IMR-90 (cell line): ENCODE results near the gene CIZ1. TPM values are rescaled to one million over a fixed set of nuclear protein-coding genes. Genes with fewer than 3 reads are reported as not detected.

Experiments used
- ATAC-seq: fragments of 200-7000 bp; cut with Tn5 transposase; 2 replicates; pipeline ENCODE4 v1.9.1; 2020; ENCODE audit warnings: low read depth, mild to moderate bottlenecking, moderate library complexity
- BruUV-seq: library from RNA; stranded (reverse); fragments of 400-500 nt; replicated peaks from 2 replicates; lab custom pipeline; 2021; lab: Mats Ljungman, UMichigan
- CTCF ChIA-PET: fragments of 300-600 bp; formaldehyde crosslinking; extraction: SDS; loops from one replicate; lab custom pipeline; 2021; ENCODE audit warnings: antibody characterized with exemption; lab: Yijun Ruan, JAX
- POLR2A ChIA-PET: fragments of 300-600 bp; sonication (Branson Sonifier 250); formaldehyde crosslinking; loops from one replicate; lab custom pipeline; 2022; ENCODE audit warnings: antibody characterized with exemption; ENCODE audit not compliant: unreplicated experiment; lab: Charles Lee
- DNase-seq: peaks from one replicate; pipeline ENCODE4 v3.0.0; 2013
- H2AFZ ChIP-seq: replicated peaks from 2 replicates; pipeline ENCODE3; 2013; ENCODE audit warnings: low read length, mild to moderate bottlenecking; ENCODE audit not compliant: poor library complexity
- H2AK5ac ChIP-seq: 2 replicates; pipeline ENCODE4 v1.6.1; 2013; ENCODE audit warnings: low read depth, low read length, inconsistent platforms
- H2AK9ac ChIP-seq: replicated peaks from 2 replicates; pipeline ENCODE3; 2013; ENCODE audit warnings: mild to moderate bottlenecking, low read depth, low read length, moderate library complexity; ENCODE audit not compliant: poor library complexity
- H2BK120ac ChIP-seq: 2 replicates; pipeline ENCODE4 v1.6.1; 2013; ENCODE audit warnings: low read depth, low read length, inconsistent platforms
- H2BK15ac ChIP-seq: 3 replicates; pipeline ENCODE4 v1.6.1; 2013; ENCODE audit warnings: low read depth, low read length, inconsistent platforms
- H2BK20ac ChIP-seq: 2 replicates; pipeline ENCODE4 v1.6.1; 2013; ENCODE audit warnings: low read depth, mild to moderate bottlenecking, inconsistent platforms, low read length, moderate library complexity
- H2BK5ac ChIP-seq: 2 replicates; pipeline ENCODE4 v1.6.1; 2013; ENCODE audit warnings: mild to moderate bottlenecking, low read depth, low read length, inconsistent platforms; ENCODE audit not compliant: poor library complexity, severe bottlenecking
- H3K14ac ChIP-seq: replicated peaks from 2 replicates; pipeline ENCODE4 v1.6.1; 2013; ENCODE audit warnings: low read depth, low read length, inconsistent platforms
- H3K18ac ChIP-seq: 2 replicates; pipeline ENCODE4 v1.6.1; 2013; ENCODE audit warnings: low read depth, low read length, control low read depth
- H3K23ac ChIP-seq: 2 replicates; pipeline ENCODE4 v1.6.1; 2013; ENCODE audit warnings: low read depth, low read length, inconsistent platforms
- H3K27ac ChIP-seq: 2 replicates; pipeline ENCODE4 v1.5.1; 2013; ENCODE audit warnings: mild to moderate bottlenecking, control low read depth, low read length; ENCODE audit not compliant: insufficient read depth
- H3K27me3 ChIP-seq: 2 replicates; pipeline ENCODE4 v1.6.1; 2013; ENCODE audit warnings: low read length; ENCODE audit not compliant: control insufficient read depth, insufficient read depth
- H3K36me3 ChIP-seq: 2 replicates; pipeline ENCODE4 v1.6.1; 2013; ENCODE audit warnings: low read length, mixed read lengths; ENCODE audit not compliant: control insufficient read depth, insufficient read depth
- H3K4ac ChIP-seq: 2 replicates; pipeline ENCODE4 v1.6.1; 2013; ENCODE audit warnings: low read depth, low read length, inconsistent platforms
- H3K4me1 ChIP-seq: 2 replicates; pipeline ENCODE4 v1.6.1; 2013; ENCODE audit warnings: low read length, mixed read lengths; ENCODE audit not compliant: control insufficient read depth, insufficient read depth
- H3K4me2 ChIP-seq: 2 replicates; pipeline ENCODE4 v1.6.1; 2013; ENCODE audit warnings: low read depth, mild to moderate bottlenecking, control low read depth, low read length, moderate library complexity
- H3K4me3 ChIP-seq: 2 replicates; pipeline ENCODE4 v1.5.1; 2013; ENCODE audit warnings: low read depth, mild to moderate bottlenecking, control low read depth, low read length, moderate library complexity; ENCODE audit not compliant: insufficient read depth
- H3K56ac ChIP-seq: 2 replicates; pipeline ENCODE4 v1.6.1; 2013; ENCODE audit warnings: low read length, inconsistent platforms; ENCODE audit not compliant: insufficient read depth; ENCODE audit errors: extremely low read depth
- H3K79me1 ChIP-seq, 2 experiments: 2 replicates each; pipeline ENCODE4 v1.6.1; 2013; ENCODE audit warnings: low read length in 2 of 2, inconsistent platforms in 1 of 2, low read depth in 1 of 2
- H3K9ac ChIP-seq: 2 replicates; pipeline ENCODE4 v1.6.1; 2013; ENCODE audit warnings: low read depth, low read length, control low read depth
- H3K9me1 ChIP-seq: 2 replicates; pipeline ENCODE4 v1.6.1; 2013; ENCODE audit warnings: low read length, inconsistent platforms; ENCODE audit not compliant: insufficient read depth
- H3K9me3 ChIP-seq: 2 replicates; pipeline ENCODE4 v1.6.1; 2013; ENCODE audit warnings: low read length; ENCODE audit not compliant: control insufficient read depth, insufficient read depth
- H4K20me1 ChIP-seq: 2 replicates; pipeline ENCODE4 v1.6.1; 2013; ENCODE audit warnings: low read length, inconsistent platforms; ENCODE audit not compliant: insufficient read depth
- H4K5ac ChIP-seq: 2 replicates; pipeline ENCODE4 v1.6.1; 2013; ENCODE audit warnings: mild to moderate bottlenecking, low read depth, low read length, control low read depth
- H4K8ac ChIP-seq, 2 experiments: 2 replicates each; pipeline ENCODE4 v1.6.1; 2013; ENCODE audit warnings: low read depth in 2 of 2, low read length in 2 of 2, control low read depth in 1 of 2, inconsistent platforms in 1 of 2
- H4K91ac ChIP-seq: 2 replicates; pipeline ENCODE4 v1.6.1; 2013; ENCODE audit warnings: low read depth, low read length, inconsistent platforms; ENCODE audit not compliant: insufficient read depth
- BHLHE40 ChIP-seq: fragments of 150-350 bp; IDR thresholded peaks from 2 replicates; pipeline ENCODE4 v1.6.1; 2016; ENCODE audit warnings: mild to moderate bottlenecking, low read depth, low read length
- CEBPB ChIP-seq: IDR thresholded peaks from 2 replicates; pipeline ENCODE4 v1.6.1; 2012; ENCODE audit warnings: low read depth, low read length, improper control_type of control experiment
- CHD1 ChIP-seq: IDR thresholded peaks from 2 replicates; pipeline ENCODE4 v1.6.1; 2012; ENCODE audit warnings: low read depth, low read length, improper control_type of control experiment
- CTCF ChIP-seq: conservative IDR thresholded peaks from 2 replicates; pipeline ENCODE4 v1.5.1; 2012; ENCODE audit warnings: mild to moderate bottlenecking, low read depth, low read length, improper control_type of control experiment
- FOS ChIP-seq: fragments of 150-350 bp; IDR thresholded peaks from 2 replicates; pipeline ENCODE4 v1.6.1; 2016; ENCODE audit warnings: low read depth, low read length
- MAFK ChIP-seq: IDR thresholded peaks from 2 replicates; pipeline ENCODE4 v1.6.1; 2012; ENCODE audit warnings: low read depth, low read length, improper control_type of control experiment
- MAZ ChIP-seq: IDR thresholded peaks from 2 replicates; pipeline ENCODE4 v1.6.1; 2012; ENCODE audit warnings: low read depth, mild to moderate bottlenecking, low read length, improper control_type of control experiment, moderate library complexity, borderline replicate concordance
- NFE2L2 ChIP-seq: fragments of 150-350 bp; IDR thresholded peaks from 2 replicates; pipeline ENCODE4 v1.6.1; 2016; ENCODE audit warnings: low read depth, mild to moderate bottlenecking, low read length
- POLR2A ChIP-seq: IDR thresholded peaks from 2 replicates; pipeline ENCODE4 v1.6.1; 2012; ENCODE audit warnings: mild to moderate bottlenecking, low read depth, low read length
- RCOR1 ChIP-seq: IDR thresholded peaks from 2 replicates; pipeline ENCODE4 v1.6.1; 2012; ENCODE audit warnings: mild to moderate bottlenecking, low read length, improper control_type of control experiment; ENCODE audit not compliant: insufficient replicate concordance
- RFX5 ChIP-seq: IDR thresholded peaks from 2 replicates; pipeline ENCODE4 v1.8.0; 2012; ENCODE audit warnings: low read depth, mild to moderate bottlenecking, low read length, moderate library complexity
- SMC3 ChIP-seq: fragments of 150-350 bp; IDR thresholded peaks from 2 replicates; pipeline ENCODE4 v1.6.1; 2016; ENCODE audit warnings: low read depth, mild to moderate bottlenecking, antibody characterized with exemption, low read length, moderate library complexity
- WGBS, 2 experiments: methylation state at CpG; one replicate each; pipeline versions ENCODE4 v1.1.5 to v1.1.7; 2013; ENCODE audit warnings: missing lambda C conversion rate in 2 of 2; ENCODE audit not compliant: insufficient read length in 1 of 2; ENCODE audit errors: extremely low coverage in 2 of 2; 5-methylcytosine and 5-hydroxymethylcytosine counted together
- dilution Hi-C: fragments of 300-500 bp; cut with HindIII; formaldehyde crosslinking; loops from one replicate; pipeline ENCODE4 v1.14.3; 2018; ENCODE audit warnings: low sequenced_read_pairs; ENCODE audit not compliant: unreplicated experiment
- in situ Hi-C: fragments of 300-500 bp; cut with MboI; formaldehyde crosslinking; loops from 3 replicates; pipeline ENCODE4 v1.14.3; 2019; ENCODE audit warnings: low sequenced_read_pairs, inconsistent platforms, mixed read lengths
- intact Hi-C: fragments of 100-400 bp; cut with micrococcal nuclease; formaldehyde crosslinking; loops from 2 replicates; pipeline ENCODE4 v1.10.0; 2022
- polyA plus RNA-seq, 3 experiments: library from polyadenylated mRNA; depleted of rRNA; stranded (reverse); fragments of >200 nt; gene quantifications; 2 replicates each; pipeline ENCODE4 v1.2.3, GENCODE V29; 2012; ENCODE audit warnings: low replicate concordance in 1 of 3
- total RNA-seq: library from RNA; depleted of rRNA; stranded (reverse); fragments of >200 nt; gene quantifications from 2 replicates; pipeline ENCODE4 v1.2.3, GENCODE V29; 2012
- TF ChIP-seq, protein P1 (sequence below): fragments of 150-350 bp; IDR thresholded peaks from 2 replicates; pipeline ENCODE4 v1.6.1; 2017; ENCODE audit warnings: mild to moderate bottlenecking, antibody characterized with exemption, low read length, low read depth

The CIZ1 gene
- total and polyA plus RNA-seq, 2 of the 4 experiments (the other 2 are of a cell fraction): 13.8 to 51.9 TPM

GRCh38 chr9:128203707-128204551 lies 12.6 kb upstream of the CIZ1 start:
- Histone ChIP-seq H2BK15ac (no peak overlapping the region), H2AK5ac (0 out of 2 replicates have a peak overlapping the region, but pooled peaks have one; percentile 27), H3K27me3 (no peaks in the 10 kb centered on the region), H3K56ac (no peak overlapping the region), H3K27ac (no peak overlapping the region; the same call in 1 of the 2 replicates), H2AFZ (peak overlapping the region; percentile 95), H3K9ac (peak overlapping the region; percentile 51), H3K4ac (peak overlapping the region; percentile 51), H3K9me1 (peaks cover 3% of the 10 kb centered on the region; the same call in 1 of the 2 replicates), H4K20me1 (peaks cover 3% of the 10 kb centered on the region; the same call in 1 of the 2 replicates), H3K4me2 (peak overlapping the region; percentile 91), H4K8ac (peak overlapping the region in 1 of 2 experiments; percentile 52; a peak in 2 of 4 replicates), H3K4me1 (no peaks in the 10 kb centered on the region; the same call in 1 of the 2 replicates), H3K9me3 (no peaks in the 10 kb centered on the region), H3K79me1 (peaks cover 0 to 4% of the 10 kb centered on the region in 2 experiments; a peak in 1 of 4 replicates), H3K14ac (no peak overlapping the region), H2BK20ac (no peak overlapping the region), H3K36me3 (no peaks in the 10 kb centered on the region), H3K18ac (no peak overlapping the region), H3K4me3 (peak overlapping the region; percentile 74), H4K91ac (no peak overlapping the region), H4K5ac (no peak overlapping the region), H2BK120ac (peak overlapping the region; percentile 30; the same call in 1 of the 2 replicates), H2AK9ac (peak overlapping the region; percentile 87), H3K23ac (no peak overlapping the region), H2BK5ac (peak overlapping the region; percentile 22)
- ChIA-PET CTCF (no interaction called here), POLR2A (interaction anchor here (0.6 kb wide), 1 partner anchor 73 kb away, joined by 3 read pairs; no protein-coding TSS in a partner anchor)
- intact Hi-C loops (no loop called here), in situ Hi-C loops (no loop called here), dilution Hi-C loops (no loop called here)
- no TSS peak for BruUV-seq
- ATAC-seq (peak; percentile 60), DNase-seq (peak; percentile 47)
- 0% methylated on average over 3 of the region's 67 CpGs; no CpG with 5 or more reads in 1 of the 2 experiments for WGBS, 2 experiments
- TF ChIP-seq CTCF (no peak), RCOR1 (no peak), NFE2L2 (no peak), FOS (no peak), BHLHE40 (no peak), MAZ (no peak), RFX5 (no peak), MAFK (no peak), POLR2A (no peak), SMC3 (no peak), CHD1 (no peak), CEBPB (no peak)
- TF ChIP-seq, protein P1, sequence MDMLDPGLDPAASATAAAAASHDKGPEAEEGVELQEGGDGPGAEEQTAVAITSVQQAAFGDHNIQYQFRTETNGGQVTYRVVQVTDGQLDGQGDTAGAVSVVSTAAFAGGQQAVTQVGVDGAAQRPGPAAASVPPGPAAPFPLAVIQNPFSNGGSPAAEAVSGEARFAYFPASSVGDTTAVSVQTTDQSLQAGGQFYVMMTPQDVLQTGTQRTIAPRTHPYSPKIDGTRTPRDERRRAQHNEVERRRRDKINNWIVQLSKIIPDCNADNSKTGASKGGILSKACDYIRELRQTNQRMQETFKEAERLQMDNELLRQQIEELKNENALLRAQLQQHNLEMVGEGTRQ: no peak
